DMS79 treated with DMSO at 0.1 percent for 48 hours (cell line): Measurements from ENCODE around the gene CYP2A6.
"Not testable (repeated sequence)": the region's sequence is repeated elsewhere in the genome, so short reads cannot be mapped to it uniquely, and the experiment has no call there.

Experiments used
- DNase-seq: peaks from one replicate; lab custom pipeline; 2025; lab: John Stamatoyannopoulos, UW

CYP2A6 gene

GRCh38 chr19:40819479-40820234 is 30.6 kb downstream of the CYP2A6 start:
- DNase-seq = peak; percentile 32

- peak; percentile 40 for DNase-seq
Measured at GRCh38 chr19:40818480-40819399, 31.5 kb downstream of the CYP2A6 start.

GRCh38 chr19:40815223-40815622 is 35.0 kb downstream of the CYP2A6 start:
- DNase-seq = no peak

- no peak for DNase-seq
Measured at GRCh38 chr19:40813182-40813581, 37.1 kb downstream of the CYP2A6 start.

- DNase-seq = not testable (repeated sequence)
Measured at GRCh38 chr19:40812571-40812970, 37.7 kb downstream of the CYP2A6 start.

- no peak for DNase-seq
Measured at GRCh38 chr19:40811478-40812341, 38.5 kb downstream of the CYP2A6 start.

- DNase-seq = not testable (repeated sequence)
Measured at GRCh38 chr19:40810649-40811408, 39.4 kb downstream of the CYP2A6 start.

GRCh38 chr19:40810160-40810559 is 40.1 kb downstream of the CYP2A6 start:
- DNase-seq = no peak

- DNase-seq = no peak
Measured at GRCh38 chr19:40809358-40810086, 40.7 kb downstream of the CYP2A6 start.

GRCh38 chr19:40808497-40808896 is 41.8 kb downstream of the CYP2A6 start:
- DNase-seq = no peak

- no peak for DNase-seq
Measured at GRCh38 chr19:40808021-40808325, 42.3 kb downstream of the CYP2A6 start.

- no peak for DNase-seq
Measured at GRCh38 chr19:40807147-40808020, 42.9 kb downstream of the CYP2A6 start.

GRCh38 chr19:40806423-40807146 is 43.7 kb downstream of the CYP2A6 start:
- no peak for DNase-seq

- no peak for DNase-seq
Measured at GRCh38 chr19:40805258-40805868, 44.9 kb downstream of the CYP2A6 start.

- no peak for DNase-seq
Measured at GRCh38 chr19:40804783-40805242, 45.4 kb downstream of the CYP2A6 start.

- no peak for DNase-seq
Measured at GRCh38 chr19:40803857-40804782, 46.1 kb downstream of the CYP2A6 start.

- DNase-seq = no peak
Measured at GRCh38 chr19:40803170-40803856, 46.9 kb downstream of the CYP2A6 start.
